Naive thymus-derived CD8-positive, alpha-beta T cell (primary cell): ENCODE results near the gene APEH. TPM values are rescaled to one million over a fixed set of nuclear protein-coding genes. Genes with fewer than 3 reads are reported as not detected.
A peak's percentile ranks its signal among the peaks of the same experiment; 100 is the strongest.
"Not testable (repeated sequence)": the region's sequence is repeated elsewhere in the genome, so short reads cannot be mapped to it uniquely, and the experiment has no call there.

ENCODE experiments used
- ATAC-seq, 2 donors: fragments of 150-1000 bp; cut with Tn5 transposase in 1 of 2; sonication (Bioruptor Pico), chemical (Tn5 transposase) in 1 of 2; 1 replicate in 1 of 2; 2 replicates in 1 of 2; pipeline ENCODE4 v1.10.0; 2021; ENCODE audit warnings: mild to moderate bottlenecking in 2 of 2, moderate library complexity in 2 of 2
- POLR2A ChIA-PET: fragments of 350-600 bp; sonication (Branson Sonifier 250); formaldehyde crosslinking; loops from one replicate; lab custom pipeline; 2021; ENCODE audit warnings: antibody characterized with exemption; lab: Charles Lee
- DNase-seq, 10 donors: peaks; one replicate each; pipeline versions ENCODE4 v3.0.0 to v3.0.0-alpha.2; 2020 to 2022
- H3K27ac Mint-ChIP-seq, 10 donors: one replicate each; pipeline ENCODE4 v1.8.0; 2020 to 2022; ENCODE audit warnings: mild to moderate bottlenecking in 10 of 10, mixed read lengths in 10 of 10, moderate library complexity in 4 of 10, inconsistent platforms in 1 of 10
- H3K27me3 Mint-ChIP-seq, 5 donors: one replicate each; pipeline ENCODE4 v1.8.0; 2021 to 2022; ENCODE audit warnings: mixed read lengths in 5 of 5
- H3K36me3 Mint-ChIP-seq, 3 donors: one replicate each; pipeline ENCODE4 v1.8.0; 2020 to 2022; ENCODE audit warnings: mixed read lengths in 3 of 3, mild to moderate bottlenecking in 2 of 3, inconsistent platforms in 1 of 3
- H3K4me1 Mint-ChIP-seq, 4 donors: one replicate each; pipeline ENCODE4 v1.8.0; 2021 to 2022; ENCODE audit warnings: mixed read lengths in 4 of 4
- H3K4me3 Mint-ChIP-seq, 10 donors: one replicate each; pipeline ENCODE4 v1.8.0; 2020 to 2022; ENCODE audit warnings: mild to moderate bottlenecking in 10 of 10, mixed read lengths in 10 of 10, moderate library complexity in 6 of 10, inconsistent platforms in 1 of 10
- H3K9me3 Mint-ChIP-seq, 9 donors: one replicate each; pipeline ENCODE4 v1.8.0; 2020 to 2022; ENCODE audit warnings: mixed read lengths in 9 of 9, mild to moderate bottlenecking in 3 of 9, inconsistent platforms in 1 of 9, moderate library complexity in 1 of 9
- polyA plus RNA-seq, 3 donors: library from polyadenylated mRNA; unstranded; fragments of 300-500 nt; fragmentation: Illumina TruSeq; gene quantifications; one replicate each; pipeline ENCODE4 v1.2.3, GENCODE V29; 2021
- total RNA-seq, 8 experiments: library from RNA in 2 of 8; stranded (reverse) in 2 of 8; gene quantifications; one replicate each; pipeline ENCODE4 v1.2.3 and lab custom pipeline; 2021 to 2026

Gene APEH
- total and polyA plus RNA-seq, 5 experiments from 2014 or later: 105 to 139 (median 131) TPM

DNA sequence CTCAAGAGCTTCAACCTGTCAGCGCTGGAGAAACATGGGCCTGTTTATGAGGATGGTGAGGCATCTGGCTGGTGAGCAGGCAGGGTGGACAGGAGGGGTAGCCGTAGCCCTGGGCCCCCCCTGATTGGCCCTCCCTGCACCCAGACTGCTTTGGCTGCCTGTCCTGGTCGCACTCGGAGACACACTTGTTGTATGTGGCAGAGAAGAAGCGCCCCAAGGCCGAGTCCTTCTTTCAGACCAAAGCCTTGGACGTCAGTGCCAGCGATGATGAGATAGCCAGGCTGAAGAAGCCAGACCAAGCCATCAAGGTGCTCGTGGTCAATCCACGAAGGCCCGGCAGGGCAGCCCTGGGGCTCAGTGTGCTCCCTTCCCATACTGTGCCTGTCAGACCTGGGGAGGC lies 1.8 kb downstream of the APEH start:
- peak overlapping the region in 7 of 10 donors; percentile 46 to 97 (median 96) for H3K4me3 Mint-ChIP-seq
- no peaks in the 10 kb centered on the region for H3K27me3 Mint-ChIP-seq
- peak overlapping the region in 3 of 10 donors; percentile 41 to 79 (median 59) for H3K27ac Mint-ChIP-seq
- POLR2A ChIA-PET: interaction anchor here (0.9 to 2.2 kb wide), 5 partner anchors 14 to 136 kb away, joined by 3 to 7 read pairs (median 4); partner anchors contain the start of genes GMPPB and RNF123
- peaks cover 23 to 55% (median 48%) of the 10 kb centered on the region in 4 donors for H3K4me1 Mint-ChIP-seq
- DNase-seq (no peak), ATAC-seq (no peak)
- H3K36me3 Mint-ChIP-seq: peaks cover 0 to 36% (median 0%) of the 10 kb centered on the region in 3 donors
- H3K9me3 Mint-ChIP-seq: no peaks in the 10 kb centered on the region

DNA sequence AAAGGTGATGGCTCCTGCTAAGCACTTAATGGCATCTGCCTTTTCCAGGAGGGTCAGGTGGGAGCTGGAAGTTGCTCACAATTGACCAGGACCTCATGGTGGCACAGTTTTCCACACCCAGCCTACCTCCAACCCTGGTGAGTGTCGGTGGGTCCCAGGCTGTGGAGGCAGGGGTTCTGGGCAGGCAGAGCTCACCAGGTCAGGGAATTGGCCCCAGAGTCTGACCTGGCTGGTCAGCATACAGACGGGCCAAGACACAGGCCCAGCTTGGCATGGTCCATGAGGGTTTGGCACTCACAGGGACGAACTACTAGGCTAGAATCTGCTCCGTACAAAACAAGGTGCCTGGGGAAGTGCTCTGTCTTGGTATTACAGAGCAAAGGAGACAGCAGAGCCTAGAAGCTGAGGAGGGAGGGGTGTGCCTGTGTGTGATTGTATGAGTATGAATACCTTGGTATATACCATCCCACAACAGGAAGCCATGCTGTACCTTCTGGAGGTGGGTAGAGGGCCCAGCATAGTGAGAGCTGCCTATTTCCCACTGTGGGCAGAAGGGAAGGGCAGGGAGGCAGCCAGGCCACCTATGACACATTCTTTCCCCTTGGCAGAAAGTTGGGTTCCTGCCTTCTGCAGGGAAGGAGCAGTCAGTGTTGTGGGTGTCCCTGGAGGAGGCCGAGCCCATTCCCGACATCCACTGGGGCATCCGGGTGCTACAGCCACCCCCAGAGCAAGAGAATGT lies 6.5 kb downstream of the APEH start:
- H3K27ac Mint-ChIP-seq: peak overlapping the region in 2 of 10 donors; percentile 22 to 65
- ATAC-seq (no peak), DNase-seq (no peak)
- H3K4me1 Mint-ChIP-seq: peaks cover 10 to 31% (median 18%) of the 10 kb centered on the region in 4 donors
- POLR2A ChIA-PET: no interaction called here
- no peaks in the 10 kb centered on the region for H3K27me3 Mint-ChIP-seq
- H3K9me3 Mint-ChIP-seq: no peaks in the 10 kb centered on the region
- H3K4me3 Mint-ChIP-seq: no peak overlapping the region
- H3K36me3 Mint-ChIP-seq: peaks cover 0 to 42% (median 3%) of the 10 kb centered on the region in 3 donors

DNA sequence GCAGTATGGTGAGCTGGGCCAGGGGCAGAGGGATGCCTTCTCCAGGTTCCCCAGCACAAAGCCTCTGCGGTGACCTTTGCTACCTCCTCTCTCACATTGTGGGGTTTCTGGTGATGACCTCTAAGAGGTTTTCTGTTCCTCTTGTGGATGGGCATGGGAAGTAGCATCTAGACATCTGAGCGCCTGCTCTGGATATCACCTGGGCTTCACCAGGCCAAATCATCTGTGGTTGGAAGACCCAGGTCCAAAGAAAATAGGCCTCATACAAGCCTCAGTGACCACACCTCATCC lies 7.0 kb downstream of the APEH start:
- DNase-seq: no peak
- Mint-ChIP-seq H3K9me3 (no peaks in the 10 kb centered on the region), H3K4me3 (no peak overlapping the region), H3K4me1 (peaks cover 7 to 27% (median 13%) of the 10 kb centered on the region in 4 donors), H3K36me3 (peaks cover 0 to 37% (median 3%) of the 10 kb centered on the region in 3 donors), H3K27ac (no peak overlapping the region), H3K27me3 (no peaks in the 10 kb centered on the region)
- ATAC-seq: no peak
- POLR2A ChIA-PET: no interaction called here

GRCh38 chr3:49681543-49681942 lies 7.4 kb downstream of the APEH start:
- no peak for ATAC-seq
- H3K27ac Mint-ChIP-seq: no peak overlapping the region
- no peaks in the 10 kb centered on the region for H3K9me3 Mint-ChIP-seq
- no peaks in the 10 kb centered on the region for H3K27me3 Mint-ChIP-seq
- DNase-seq: no peak
- H3K4me3 Mint-ChIP-seq: no peak overlapping the region
- POLR2A ChIA-PET: interaction anchor here (0.6 kb wide), 1 partner anchor 10 kb away, joined by 7 read pairs; no protein-coding TSS in a partner anchor
- peaks cover 0 to 36% (median 3%) of the 10 kb centered on the region in 3 donors for H3K36me3 Mint-ChIP-seq
- H3K4me1 Mint-ChIP-seq: peaks cover 7 to 25% (median 11%) of the 10 kb centered on the region in 4 donors

DNA sequence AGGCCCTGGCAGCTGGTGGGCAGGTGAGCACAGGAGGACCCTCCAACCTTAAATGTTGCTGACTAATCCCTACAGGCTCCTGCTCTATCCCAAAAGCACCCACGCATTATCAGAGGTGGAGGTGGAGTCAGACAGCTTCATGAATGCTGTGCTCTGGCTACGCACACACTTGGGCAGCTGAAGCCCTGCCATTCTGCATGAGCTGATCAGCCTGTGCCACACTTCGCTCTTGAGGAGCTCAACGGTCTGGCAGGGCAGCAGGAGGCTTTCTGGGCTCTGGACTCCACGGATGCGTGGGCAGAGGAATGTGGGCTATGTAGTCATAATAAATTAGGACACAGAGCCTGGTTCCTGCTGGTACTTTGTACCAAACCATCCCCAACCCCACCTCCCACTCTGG lies 9.0 kb downstream of the APEH start:
- Mint-ChIP-seq H3K27me3 (no peaks in the 10 kb centered on the region), H3K9me3 (no peaks in the 10 kb centered on the region), H3K4me3 (no peak overlapping the region), H3K4me1 (peaks cover 7 to 20% (median 13%) of the 10 kb centered on the region in 4 donors), H3K27ac (no peak overlapping the region), H3K36me3 (peaks cover 0 to 29% (median 3%) of the 10 kb centered on the region in 3 donors)
- DNase-seq: no peak
- POLR2A ChIA-PET: no interaction called here
- ATAC-seq: no peak

DNA sequence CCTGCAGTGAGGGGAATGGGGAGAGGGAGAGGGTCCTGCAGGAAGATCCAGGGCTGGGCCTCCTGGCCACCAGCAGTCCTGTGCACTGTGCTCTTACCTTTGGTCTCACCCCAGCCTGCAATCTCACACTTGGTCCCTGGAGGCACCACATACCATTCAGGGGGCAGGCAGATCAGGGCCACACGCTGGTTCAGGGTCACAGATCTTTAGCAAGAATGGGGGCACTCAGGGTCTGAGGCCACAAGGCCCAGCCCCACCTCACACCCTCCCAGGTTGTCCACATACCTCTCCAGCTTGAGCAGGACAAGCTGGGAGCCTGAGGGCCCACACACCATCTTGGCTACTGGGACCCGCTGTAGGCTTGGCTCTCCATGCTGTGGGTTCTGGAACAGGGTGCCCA lies 10.3 kb downstream of the APEH start:
- POLR2A ChIA-PET, DNase-seq, H3K27me3 Mint-ChIP-seq, H3K27ac Mint-ChIP-seq, H3K9me3 Mint-ChIP-seq, ATAC-seq: not testable (repeated sequence)
- Mint-ChIP-seq H3K4me3 (peak overlapping the region in 2 of 10 donors; percentile 26 to 28), H3K36me3 (peaks cover 0 to 22% (median 5%) of the 10 kb centered on the region in 3 donors), H3K4me1 (peaks cover 9 to 29% (median 23%) of the 10 kb centered on the region in 4 donors)

DNA sequence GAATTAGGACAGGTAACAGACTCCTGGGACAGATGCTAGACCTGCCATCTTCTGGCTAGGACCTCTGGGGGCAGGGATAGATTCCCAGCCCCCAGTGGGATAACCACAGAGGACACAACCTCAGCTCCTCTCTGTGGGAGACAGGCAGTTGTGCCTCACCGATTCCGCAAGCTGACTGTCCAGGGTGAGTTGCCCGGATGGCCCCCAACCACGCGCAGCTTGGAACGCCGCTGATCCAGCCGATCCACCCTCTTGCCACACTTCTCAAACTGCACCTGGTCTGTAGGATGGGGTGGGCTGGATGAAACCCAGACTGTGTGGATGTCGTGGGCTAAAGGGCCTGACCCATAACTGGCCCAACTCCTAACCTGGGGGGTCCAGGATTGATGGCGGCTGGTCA lies 11.0 kb downstream of the APEH start:
- peaks cover 8 to 29% (median 25%) of the 10 kb centered on the region in 4 donors for H3K4me1 Mint-ChIP-seq
- H3K36me3 Mint-ChIP-seq: peaks cover 0 to 17% (median 5%) of the 10 kb centered on the region in 3 donors
- H3K27ac Mint-ChIP-seq: peak overlapping the region in 1 of 10 donors; percentile 59
- H3K9me3 Mint-ChIP-seq, ATAC-seq, POLR2A ChIA-PET, H3K27me3 Mint-ChIP-seq, DNase-seq: not testable (repeated sequence)
- H3K4me3 Mint-ChIP-seq: peak overlapping the region in 7 of 10 donors; percentile 20 to 61 (median 28)

DNA sequence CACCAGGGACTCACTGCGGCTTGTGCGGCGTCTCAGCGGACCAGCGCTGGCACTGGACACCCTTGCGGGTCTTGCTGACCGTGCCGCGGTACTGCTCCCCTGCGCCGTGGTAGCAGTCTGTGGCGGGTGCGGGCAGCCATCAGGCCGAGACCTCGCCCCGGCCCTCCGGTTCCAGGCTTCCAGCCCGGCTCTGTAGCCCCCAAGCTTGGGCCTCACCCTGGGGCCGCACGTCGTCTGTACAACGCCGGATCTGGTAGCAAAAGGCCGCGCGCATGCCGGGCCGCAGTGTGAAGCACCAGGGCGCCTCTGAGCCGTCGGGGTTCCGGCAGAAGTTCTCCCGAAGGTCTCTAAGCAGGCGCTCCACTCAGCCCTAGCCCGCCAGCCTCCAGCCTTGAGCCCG lies 11.7 kb downstream of the APEH start:
- H3K27me3 Mint-ChIP-seq, DNase-seq, H3K9me3 Mint-ChIP-seq, POLR2A ChIA-PET, H3K27ac Mint-ChIP-seq, H3K36me3 Mint-ChIP-seq: not testable (repeated sequence)
- Mint-ChIP-seq H3K4me3 (peak overlapping the region in 5 of 10 donors; percentile 19 to 98 (median 75)), H3K4me1 (peaks cover 9 to 36% (median 31%) of the 10 kb centered on the region in 4 donors)
- peak; percentile 0 to 6 for ATAC-seq

DNA sequence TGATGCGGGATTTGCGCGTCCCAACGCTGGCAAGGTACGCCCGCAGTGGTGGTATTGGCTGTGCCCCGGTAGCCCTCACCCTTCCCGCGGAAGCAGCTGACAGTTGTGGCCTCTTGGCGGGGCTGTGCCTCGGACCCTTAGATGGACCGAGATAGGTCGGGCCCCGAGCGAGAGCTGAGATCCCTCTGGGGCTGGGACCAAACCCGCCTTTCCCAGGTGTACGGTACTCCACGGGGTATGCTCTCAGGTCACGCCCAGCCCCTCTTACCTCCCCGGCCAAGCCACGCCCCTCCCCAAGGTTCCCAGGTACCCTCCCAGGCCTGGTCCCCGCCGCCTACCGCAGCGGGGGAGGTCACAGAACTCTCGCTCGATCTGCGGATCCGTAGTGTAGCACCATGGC lies 12.2 kb downstream of the APEH start:
- peak in 7 of 10 donors; percentile 19 to 52 (median 37) for DNase-seq
- Mint-ChIP-seq H3K27ac (peak overlapping the region in 3 of 10 donors; percentile 20 to 48 (median 33)), H3K4me1 (peaks cover 12 to 41% (median 36%) of the 10 kb centered on the region in 4 donors), H3K4me3 (peak overlapping the region; percentile 54 to 98 (median 74))
- H3K36me3 Mint-ChIP-seq, H3K27me3 Mint-ChIP-seq, H3K9me3 Mint-ChIP-seq, POLR2A ChIA-PET: not testable (repeated sequence)
- ATAC-seq: peak; percentile 48 to 51

GRCh38 chr3:49686769-49687423 lies 12.7 kb downstream of the APEH start:
- not testable (repeated sequence) for H3K9me3 Mint-ChIP-seq
- ATAC-seq: peak; percentile 29 to 39
- H3K4me1 Mint-ChIP-seq: peaks cover 12 to 44% (median 39%) of the 10 kb centered on the region in 4 donors

DNA sequence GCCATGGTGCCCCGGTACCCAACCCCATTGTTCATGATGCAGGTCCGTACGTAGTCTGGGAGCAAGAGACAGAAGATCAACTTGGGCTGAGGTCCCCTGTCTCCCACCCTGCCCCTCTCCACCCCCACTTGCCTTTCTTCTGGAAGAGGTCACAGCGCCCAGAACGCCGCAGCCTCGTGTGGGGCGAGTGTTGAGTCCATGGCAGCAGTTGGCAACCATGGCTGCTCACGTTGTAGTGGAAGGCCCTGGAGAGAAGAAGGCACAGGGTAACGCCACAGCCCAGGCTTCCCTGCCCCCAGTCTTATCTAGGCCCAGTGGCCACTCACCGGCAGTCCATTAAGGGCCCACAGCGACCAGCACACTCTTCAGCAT lies 13.3 kb downstream of the APEH start:
- ATAC-seq: not testable (repeated sequence)

More at GRCh38 chr3:49686769-49687423, 12.7 kb downstream of the APEH start:
- Mint-ChIP-seq H3K27ac (peak overlapping the region in 1 of 10 donors; percentile 85), H3K4me3 (peak overlapping the region; percentile 29 to 98 (median 66))
- peak in 7 of 10 donors; percentile 10 to 54 (median 28) for DNase-seq
- H3K27me3 Mint-ChIP-seq, H3K36me3 Mint-ChIP-seq, POLR2A ChIA-PET: not testable (repeated sequence)

GRCh38 chr3:49688338-49689045 lies 14.3 kb downstream of the APEH start:
- POLR2A ChIA-PET: interaction anchor here (0.6 to 1.5 kb wide), 3 partner anchors 10 to 619 kb away, joined by 3 to 5 read pairs (median 3); no protein-coding TSS in a partner anchor
- ATAC-seq, H3K9me3 Mint-ChIP-seq, H3K36me3 Mint-ChIP-seq, DNase-seq, H3K27me3 Mint-ChIP-seq: not testable (repeated sequence)
- peak overlapping the region; percentile 93 to 99 (median 98) for H3K27ac Mint-ChIP-seq
- peaks cover 15 to 48% (median 45%) of the 10 kb centered on the region in 4 donors for H3K4me1 Mint-ChIP-seq
- peak overlapping the region; percentile 92 to 98 (median 96) for H3K4me3 Mint-ChIP-seq

More for the DNA sequence above, 13.3 kb downstream of the APEH start:
- Mint-ChIP-seq H3K27ac (peak overlapping the region in 2 of 10 donors; percentile 20 to 85), H3K4me3 (peak overlapping the region in 9 of 10 donors; percentile 50 to 98 (median 76)), H3K4me1 (peaks cover 12 to 45% (median 42%) of the 10 kb centered on the region in 4 donors)
- POLR2A ChIA-PET, DNase-seq, H3K9me3 Mint-ChIP-seq, H3K36me3 Mint-ChIP-seq, H3K27me3 Mint-ChIP-seq: not testable (repeated sequence)
